GOT3 (cell line): ENCODE measurements around the gene ZNHIT2.

Experiments
- DNase-seq: peaks from one replicate; lab custom pipeline; 2025; ENCODE audit warnings: mixed read lengths; lab: John Stamatoyannopoulos, UW

ZNHIT2 gene

GRCh38 chr11:65134240-65134951, 16.9 kb upstream of the ZNHIT2 start, which contains the start of gene SYVN1:
TSS of gene SYVN1 (minus strand) at chr11:65134519. CDS start at chr11:65133601, 918 bp downstream.
- DNase-seq: peak; percentile 47

- no peak for DNase-seq
These were observed 16.2 kb upstream of the ZNHIT2 start for GRCh38 chr11:65133724-65134123.

DNA sequence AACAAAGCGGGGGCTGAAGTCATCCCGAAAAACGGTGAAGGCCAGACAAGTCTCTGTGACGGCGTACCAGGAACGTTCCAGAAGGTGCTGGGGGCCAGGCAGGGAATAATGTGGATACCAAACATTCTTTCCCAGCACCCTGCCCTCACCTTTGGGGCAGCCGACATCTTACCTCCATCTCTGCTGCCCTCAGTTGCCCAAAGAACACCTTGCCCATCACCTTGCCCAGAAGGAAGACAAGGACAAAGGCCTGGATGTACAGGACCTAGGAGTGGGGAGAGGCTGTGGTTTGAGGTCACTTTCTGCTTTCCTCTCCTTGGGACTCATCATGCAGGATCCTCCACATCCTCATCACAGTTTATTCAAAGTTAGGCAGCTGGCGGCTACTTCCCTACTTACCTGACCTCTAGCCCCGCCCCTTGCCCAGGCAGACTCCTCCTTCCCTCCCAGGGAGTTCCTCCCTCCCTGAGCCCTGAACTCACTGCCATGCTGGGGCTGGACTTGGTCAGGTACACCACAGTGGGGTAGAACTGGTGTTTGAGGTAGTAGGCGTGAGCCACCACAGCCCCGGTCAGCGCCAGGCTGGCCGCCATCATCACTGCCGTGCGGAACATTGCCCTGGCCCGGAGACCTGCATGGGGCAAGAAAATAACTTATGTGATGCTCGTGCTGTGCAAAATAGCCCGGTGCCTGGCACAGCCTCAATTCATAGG, 15.6 kb upstream of the ZNHIT2 start:
- no peak for DNase-seq

DNA sequence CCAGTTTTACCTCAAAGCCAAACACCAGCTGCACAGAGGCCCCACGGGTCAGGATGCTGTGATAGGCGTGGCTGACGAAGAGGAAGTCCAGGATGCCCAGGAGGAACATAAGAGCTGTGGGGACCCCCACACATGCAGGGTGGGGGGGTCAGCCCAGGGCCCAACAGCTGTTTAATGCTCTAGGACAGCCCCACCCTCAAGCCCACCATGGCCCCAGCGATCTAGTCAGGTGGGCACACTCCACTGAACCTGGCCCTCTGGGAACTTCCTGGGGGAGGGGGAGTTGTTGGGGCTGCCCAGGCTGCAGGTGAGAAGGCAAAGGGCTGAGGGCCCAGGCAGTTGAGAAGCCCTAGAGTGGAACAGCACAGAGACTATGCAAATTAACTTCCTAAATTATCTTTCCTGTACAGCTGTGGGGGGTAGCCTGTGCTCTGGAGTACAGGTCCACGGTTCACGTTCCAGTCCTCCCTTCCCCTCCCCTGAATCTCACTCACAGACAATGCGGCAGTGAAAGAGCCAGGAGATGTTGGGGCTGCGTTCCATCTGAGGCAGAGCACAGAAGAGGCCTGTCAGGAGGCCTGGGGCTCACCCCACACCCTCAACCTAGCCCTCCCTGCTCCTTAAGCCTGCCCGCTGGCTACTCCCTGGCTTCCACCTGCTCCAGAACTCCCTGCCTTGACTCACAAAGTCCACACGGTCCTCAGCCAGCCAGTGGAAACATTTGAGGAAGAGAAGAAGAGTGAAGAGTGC, 14.9 kb upstream of the ZNHIT2 start:
- DNase-seq: no peak

- no peak for DNase-seq
These were observed 14.4 kb upstream of the ZNHIT2 start for GRCh38 chr11:65131895-65132237.

GRCh38 chr11:65131417-65131776, 13.9 kb upstream of the ZNHIT2 start:
- DNase-seq: no peak

DNA sequence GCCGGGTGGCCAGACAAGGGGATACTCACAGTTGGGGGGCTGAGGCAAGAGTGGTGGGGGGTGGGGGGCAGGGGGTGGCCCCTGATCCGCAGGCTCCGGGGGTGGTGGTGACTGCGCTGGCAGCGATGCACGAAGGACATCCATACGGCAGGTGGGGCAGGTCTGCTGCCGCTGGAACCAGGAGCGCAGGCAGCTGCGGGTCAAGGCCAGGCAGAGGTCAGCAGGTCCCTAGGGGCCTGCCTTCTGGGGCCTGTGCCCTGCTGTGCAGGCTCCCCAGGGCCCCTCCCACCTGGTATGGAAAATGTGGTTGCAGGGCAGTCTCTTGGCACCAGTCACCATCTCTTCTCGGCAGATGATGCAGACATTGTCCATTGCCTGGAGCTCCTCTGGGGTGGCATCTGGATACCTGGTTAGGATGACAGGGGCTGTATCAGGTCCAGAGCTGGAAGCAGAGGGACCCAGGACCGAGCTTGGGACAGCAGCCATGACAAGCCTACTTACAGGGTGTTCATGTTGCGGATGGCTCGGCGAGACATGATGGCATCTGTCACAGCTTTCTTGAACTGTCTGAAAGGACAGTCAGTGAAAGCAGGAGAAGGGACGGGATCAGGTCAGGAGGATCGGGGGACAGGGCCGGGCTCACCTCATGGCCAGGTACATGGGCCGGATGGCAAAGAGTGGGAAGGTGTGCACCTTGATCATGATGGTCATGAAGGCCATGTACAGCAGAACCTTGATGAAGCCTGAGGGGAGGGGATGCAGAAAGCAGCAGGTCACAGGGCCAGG, 13.3 kb upstream of the ZNHIT2 start:
- DNase-seq: no peak

GRCh38 chr11:65129649-65130441, 12.3 kb upstream of the ZNHIT2 start:
- no peak for DNase-seq

GRCh38 chr11:65128182-65129145, 11.0 kb upstream of the ZNHIT2 start:
- no peak for DNase-seq

DNA sequence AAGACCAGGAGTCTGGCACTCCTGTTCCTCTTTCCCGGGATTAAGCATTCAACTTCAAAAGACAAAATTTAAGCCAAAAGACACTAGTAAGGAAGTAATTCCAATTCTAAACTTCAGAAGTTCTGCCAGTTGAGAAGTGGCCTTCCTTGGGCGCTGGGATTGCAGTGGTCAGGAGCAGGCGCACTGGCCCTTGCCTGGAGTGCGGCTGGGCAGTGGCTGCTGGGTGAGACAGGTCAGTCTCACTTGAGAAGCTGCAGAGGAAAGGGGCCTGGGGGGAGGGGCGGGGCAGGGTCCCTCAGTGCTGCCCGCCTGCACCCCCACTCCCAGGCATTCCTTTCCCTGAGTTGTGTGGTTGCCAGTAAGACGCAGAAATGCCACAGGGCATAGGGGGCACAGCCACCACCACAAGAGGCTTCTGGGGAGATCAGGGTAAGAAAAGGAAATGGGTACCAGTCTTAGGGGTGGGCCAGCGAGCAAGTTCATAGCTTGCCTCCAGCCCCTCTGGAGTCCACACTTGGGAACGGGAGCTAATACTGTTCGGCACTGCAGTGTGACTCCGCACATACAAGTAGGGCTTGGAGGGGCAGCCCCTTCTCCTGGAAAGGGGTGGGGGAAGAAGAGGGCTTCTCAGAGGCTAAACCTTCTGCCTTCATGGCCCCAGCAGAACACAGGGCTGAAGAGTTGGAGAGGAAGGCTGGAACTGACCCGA, 10.1 kb upstream of the ZNHIT2 start:
- no peak for DNase-seq

- no peak for DNase-seq
These were observed 9.2 kb upstream of the ZNHIT2 start for GRCh38 chr11:65126624-65127274.

DNA sequence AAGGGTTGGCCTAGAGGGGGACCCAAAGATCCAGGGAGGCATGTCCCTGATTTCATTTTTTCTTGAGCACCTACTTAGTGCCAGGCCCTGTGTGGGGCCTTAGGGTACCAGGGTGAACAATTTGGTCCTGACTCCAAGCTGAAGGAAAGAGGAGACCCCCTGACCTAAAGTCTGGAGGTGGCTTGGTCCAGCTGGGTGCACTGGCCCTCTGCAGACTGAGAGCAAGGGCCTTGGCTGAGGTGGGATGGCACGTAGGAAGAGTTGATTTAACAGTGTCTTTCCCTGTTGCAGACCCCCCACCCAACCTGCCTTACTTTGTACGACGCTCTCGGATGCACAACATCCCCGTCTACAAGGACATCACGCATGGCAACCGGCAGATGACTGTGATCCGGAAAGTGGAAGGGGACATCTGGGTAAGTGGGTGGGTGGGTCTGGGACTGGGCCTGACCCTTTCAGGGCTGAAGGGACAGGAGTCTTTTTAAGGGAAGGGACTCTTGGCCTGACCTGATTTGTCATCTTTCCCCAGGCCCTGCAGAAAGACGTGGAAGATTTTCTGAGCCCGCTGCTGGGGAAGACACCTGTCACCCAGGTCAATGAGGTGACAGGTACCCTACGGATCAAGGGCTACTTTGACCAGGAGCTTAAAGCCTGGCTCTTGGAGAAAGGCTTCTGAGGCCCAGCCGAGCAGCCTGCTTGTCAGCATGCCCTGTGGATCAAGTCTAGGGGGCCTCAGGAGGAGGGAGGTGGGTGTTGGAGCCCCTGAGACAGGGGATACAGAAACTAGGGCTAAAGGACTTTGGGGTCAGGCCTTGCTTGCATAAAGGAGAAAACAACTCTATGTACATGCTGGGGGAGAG, 7.9 kb upstream of the ZNHIT2 start:
- no peak for DNase-seq

- DNase-seq: no peak
These were observed 7.1 kb upstream of the ZNHIT2 start for GRCh38 chr11:65124480-65125196.

GRCh38 chr11:65121865-65122696, 4.6 kb upstream of the ZNHIT2 start, which contains the start of the genes FAU and MRPL49:
TSS of gene FAU (minus strand) at chr11:65122134. CDS start at chr11:65121813, 321 bp downstream.
TSS of gene MRPL49 (plus strand) at chr11:65122321. CDS start at chr11:65122347, 26 bp downstream.
- peak; percentile 67 for DNase-seq

GRCh38 chr11:65121447-65121864, 4.0 kb upstream of the ZNHIT2 start:
- no peak for DNase-seq

DNA sequence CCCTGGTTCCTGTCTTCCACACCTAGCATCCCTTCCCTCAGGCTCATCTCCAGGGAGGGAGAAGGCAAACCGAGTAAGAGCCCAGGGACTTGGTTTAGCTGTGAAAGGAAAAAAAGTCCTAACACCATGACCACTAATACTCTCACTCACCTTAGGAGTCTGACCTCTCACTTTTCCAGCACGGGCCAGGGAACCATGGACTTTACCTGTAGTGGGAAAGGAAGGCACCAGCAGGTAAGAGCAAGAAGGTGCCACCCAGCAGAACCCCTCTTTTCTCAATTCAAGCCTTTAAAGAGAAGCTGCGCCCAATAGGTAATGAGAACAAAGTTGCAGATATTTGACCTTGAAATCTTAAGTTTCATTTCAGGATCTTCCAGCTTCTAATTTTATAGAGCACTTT, 3.3 kb upstream of the ZNHIT2 start:
- no peak for DNase-seq
